ENCODE measurements around the gene OSBP. TPM values are rescaled to one million over a fixed set of nuclear protein-coding genes. Genes with fewer than 3 reads are reported as not detected.

The OSBP gene
- total and polyA plus RNA-seq, 9 of the 15 experiments (the other 6 are each of a cell fraction or from before 2014, with no cell fraction given), result 11.7 to 49.0 (median 28.7) TPM

GRCh38 chr11:59556115-59556916 lies 59.3 kb downstream of the OSBP start (continued):
- peak; percentile 24; the same call in 1 of the 2 replicates for TF ChIP-seq ATF3 (IDR thresholded peaks at IDR 0.05)
- TF ChIP-seq ATF3 (CRISPR knock-in tag; conservative IDR thresholded peaks at IDR 0.05), result peak; percentile 28; the same call in 1 of the 2 replicates
- TF ChIP-seq ZC3H4 (CRISPR knock-in tag; IDR thresholded peaks at IDR 0.05; ENCODE audit: borderline replicate concordance), result no peak
- peak; percentile 39 for TF ChIP-seq HDAC3 (IDR thresholded peaks at IDR 0.05; ENCODE audit: borderline replicate concordance, partially characterized antibody)
- TF ChIP-seq JUN (IDR thresholded peaks at IDR 0.05; ENCODE audit: borderline replicate concordance, low read depth, low read length), result no peak; the same call in 1 of the 2 replicates
- TF ChIP-seq JUN (CRISPR knock-in tag; IDR thresholded peaks at IDR 0.05; ENCODE audit: borderline replicate concordance), result no peak
- TF ChIP-seq PHB2 (IDR thresholded peaks at IDR 0.05; ENCODE audit: low read depth), result no peak
- TF ChIP-seq ZBTB1 (CRISPR knock-in tag; IDR thresholded peaks at IDR 0.05; ENCODE audit: borderline replicate concordance, low read depth), result no peak
- TF ChIP-seq MTA1 (IDR thresholded peaks at IDR 0.05; ENCODE audit: borderline replicate concordance), result peak; percentile 52; the same call in 1 of the 2 replicates
- 0 out of 2 replicates have a peak, but pooled peaks have one; percentile 40 for TF ChIP-seq CHD2 (IDR thresholded peaks at IDR 0.05; ENCODE audit: low read depth, low read length)
- no peak for TF ChIP-seq HDAC8 (tag; IDR thresholded peaks at IDR 0.05)
- peak; percentile 78 for TF ChIP-seq ZBTB40 (IDR thresholded peaks at IDR 0.05)
- TF ChIP-seq ZBTB40 (CRISPR knock-in tag; IDR thresholded peaks at IDR 0.05), result no peak
- TF ChIP-seq SRSF1 (IDR thresholded peaks at IDR 0.05; ENCODE audit: low read depth, low read length), result no peak
- peak in 1 of 2 experiments; percentile 89; a peak in 1 of 4 replicates for TF ChIP-seq HDAC1 (IDR thresholded peaks at IDR 0.05)

All from K562 (cell line).